Measurements from ENCODE around the gene LCN9.

LCN9 gene

GRCh38 chr9:135698236-135698635 lies 35.1 kb downstream of the LCN9 start:
- DNase-seq (ENCODE audit: low read depth in 2 of 2), result no peak

- no peak for DNase-seq (ENCODE audit: low read depth in 2 of 2)
Measured at GRCh38 chr9:135698767-135699166, 35.7 kb downstream of the LCN9 start.

GRCh38 chr9:135699440-135699839 lies 36.3 kb downstream of the LCN9 start, which contains the start of gene SOHLH1:
SOHLH1 (minus strand) TSS chr9:135699481; CDS start chr9:135699467, 14 bp downstream.
- DNase-seq (ENCODE audit: low read depth in 2 of 2), result no peak

- no peak for DNase-seq (ENCODE audit: low read depth in 2 of 2)
Measured at GRCh38 chr9:135700525-135700924, 37.4 kb downstream of the LCN9 start.

GRCh38 chr9:135701067-135701958 lies 38.2 kb downstream of the LCN9 start:
- DNase-seq (ENCODE audit: low read depth in 2 of 2), result no peak

- DNase-seq (ENCODE audit: low read depth in 2 of 2), result peak; percentile 20 to 45
Measured at GRCh38 chr9:135701959-135702721, 39.0 kb downstream of the LCN9 start, which contains the start of gene KCNT1. KCNT1 (plus strand) TSS chr9:135702185; CDS start chr9:135702259, 74 bp downstream.

GRCh38 chr9:135703726-135704125 lies 40.6 kb downstream of the LCN9 start:
- no peak for DNase-seq (ENCODE audit: low read depth in 2 of 2)

- DNase-seq (ENCODE audit: low read depth in 2 of 2), result no peak
Measured at GRCh38 chr9:135704483-135704882, 41.4 kb downstream of the LCN9 start.

GRCh38 chr9:135705376-135705775 lies 42.3 kb downstream of the LCN9 start:
- no peak for DNase-seq (ENCODE audit: low read depth in 2 of 2)

GRCh38 chr9:135706288-135706687 lies 43.2 kb downstream of the LCN9 start:
- DNase-seq (ENCODE audit: low read depth in 2 of 2), result no peak

GRCh38 chr9:135707252-135708138 lies 44.4 kb downstream of the LCN9 start:
- no peak for DNase-seq (ENCODE audit: low read depth in 2 of 2)

- DNase-seq (ENCODE audit: low read depth in 2 of 2), result no peak
Measured at GRCh38 chr9:135708164-135708563, 45.1 kb downstream of the LCN9 start.

- no peak for DNase-seq (ENCODE audit: low read depth in 2 of 2)
Measured at GRCh38 chr9:135711391-135711790, 48.3 kb downstream of the LCN9 start.

- DNase-seq (ENCODE audit: low read depth in 2 of 2), result no peak
Measured at GRCh38 chr9:135711881-135712280, 48.8 kb downstream of the LCN9 start.

- no peak for DNase-seq (ENCODE audit: low read depth in 2 of 2)
Measured at GRCh38 chr9:135712613-135713295, 49.6 kb downstream of the LCN9 start.

GRCh38 chr9:135714242-135715055 lies 51.3 kb downstream of the LCN9 start:
- DNase-seq (ENCODE audit: low read depth in 2 of 2), result no peak

GRCh38 chr9:135715056-135715595 lies 52.0 kb downstream of the LCN9 start:
- DNase-seq (ENCODE audit: low read depth in 2 of 2), result no peak

- no peak for DNase-seq (ENCODE audit: low read depth in 2 of 2)
Measured at GRCh38 chr9:135716045-135716444, 52.9 kb downstream of the LCN9 start.

Data from stimulated activated CD8-positive, alpha-beta memory T cell treated with anti-CD3 and anti-CD28 coated beads, Interleukin-15, amount 100 ng/mL, for 48 hours (primary cell).